Activated CD4-positive, alpha-beta T cell treated with anti-CD3 and anti-CD28 coated beads, Interleukin-2, amount 50 U/mL, for 1 hour (primary cell): ENCODE data around the gene GRK5.

Source experiments
- DNase-seq: peaks from one replicate; pipeline ENCODE4 v3.0.0-alpha.2; 2020

GRK5 gene

DNA sequence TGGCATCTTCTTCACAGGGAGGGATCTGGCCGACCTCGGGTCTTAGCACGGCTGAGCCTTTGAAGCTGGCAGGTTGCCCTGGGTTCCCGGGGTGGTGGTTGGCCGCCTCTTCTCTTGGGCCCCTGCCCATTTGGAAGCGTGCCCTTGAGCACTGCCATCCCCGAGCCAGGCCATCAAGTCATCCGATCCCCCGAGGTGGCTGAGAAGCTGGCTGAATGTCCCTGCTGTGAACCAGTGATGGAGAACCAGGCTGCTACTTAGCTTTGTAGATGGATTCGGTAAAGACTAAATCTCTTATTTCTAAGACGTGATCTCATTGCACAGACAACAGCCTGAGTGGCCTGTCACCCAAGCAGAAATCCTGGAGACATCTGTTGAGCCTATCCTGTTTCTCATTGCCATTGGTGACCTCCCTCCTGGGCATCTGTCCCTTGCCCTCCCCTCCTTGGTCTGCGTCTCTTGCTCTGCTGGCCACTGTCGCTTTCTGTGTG, 74.3 kb downstream of the GRK5 start:
- DNase-seq = no peak

DNA sequence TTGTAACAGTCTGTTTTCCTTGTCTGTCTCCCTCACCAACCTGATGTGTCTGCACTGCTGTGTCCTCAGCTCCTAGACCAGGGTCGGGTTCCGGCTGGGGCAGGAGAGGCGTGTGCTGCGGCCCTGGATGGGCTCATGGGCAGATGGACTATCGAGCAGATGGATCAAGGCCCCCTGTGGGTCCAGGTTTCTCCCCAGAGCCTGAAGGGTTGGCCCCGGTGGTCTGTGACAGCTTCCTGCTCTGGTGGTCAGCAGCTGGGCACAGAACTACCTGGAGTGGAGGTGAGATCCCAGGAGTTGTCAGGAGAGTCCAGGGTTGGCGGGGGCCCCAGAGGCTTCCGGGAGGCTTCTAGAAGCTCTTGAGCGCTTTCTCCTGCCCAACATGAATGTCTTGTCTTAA, 75.1 kb downstream of the GRK5 start:
- no peak for DNase-seq

DNA sequence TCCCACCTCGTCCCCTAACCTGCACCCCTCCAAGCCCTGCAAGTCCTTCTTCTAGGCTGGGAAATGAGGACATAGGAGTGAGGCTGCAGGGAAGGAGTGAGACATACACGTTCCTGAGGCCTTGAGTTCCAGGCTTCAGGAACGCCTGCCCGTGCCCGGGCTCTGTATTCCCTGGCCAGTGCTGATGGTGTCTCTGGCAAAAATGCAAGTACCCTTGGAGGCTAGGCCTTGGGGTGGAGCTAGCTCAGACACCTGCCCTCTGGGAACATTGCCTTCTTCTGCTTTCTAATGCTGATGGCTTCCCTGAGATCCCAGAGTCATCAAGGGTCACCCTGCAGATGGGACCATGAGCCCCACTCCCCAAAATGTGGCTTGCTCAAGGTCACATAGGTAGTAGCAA, 76.0 kb downstream of the GRK5 start:
- DNase-seq = no peak

DNA sequence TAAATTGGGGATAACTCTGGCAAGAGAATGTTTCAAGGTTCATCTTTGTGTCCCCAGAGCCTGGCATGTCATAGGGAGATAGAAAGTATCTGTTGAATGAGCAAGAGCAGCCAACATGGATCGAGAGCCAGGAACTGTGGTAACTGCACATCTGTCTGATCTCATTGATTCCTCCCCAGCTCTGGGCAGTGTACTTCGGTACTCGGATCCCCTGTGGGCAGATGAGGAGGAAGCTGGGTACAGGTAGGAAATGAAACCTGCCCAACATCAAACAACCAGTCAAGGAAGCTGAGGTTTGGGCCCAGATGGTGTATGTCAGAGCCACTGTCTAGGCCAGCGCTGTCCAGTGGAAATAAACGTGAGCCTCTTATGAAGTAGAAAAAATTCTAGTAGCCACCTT, 76.4 kb downstream of the GRK5 start:
- peak; percentile 27 for DNase-seq

DNA sequence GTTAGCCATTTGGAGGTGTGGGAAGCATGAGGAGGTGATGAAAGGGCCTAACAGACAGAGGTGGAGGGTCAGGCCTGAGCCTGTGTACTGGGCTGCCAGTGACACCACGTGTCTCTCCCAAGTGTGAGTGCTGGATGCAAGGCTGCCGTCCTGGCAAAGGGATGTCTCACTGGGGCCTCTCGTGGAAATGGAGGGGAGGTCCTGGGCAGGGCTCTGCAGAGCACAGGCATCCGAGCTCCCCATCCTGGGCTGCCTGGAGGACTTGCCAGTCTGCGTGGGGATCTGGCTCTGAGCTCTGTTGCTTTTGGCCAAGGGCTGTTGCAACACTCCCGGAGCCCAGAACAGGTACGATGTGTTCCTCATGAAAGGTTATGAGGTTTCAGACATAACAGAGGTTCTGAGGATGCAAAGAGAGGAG, 77.3 kb downstream of the GRK5 start:
- no peak for DNase-seq

DNA sequence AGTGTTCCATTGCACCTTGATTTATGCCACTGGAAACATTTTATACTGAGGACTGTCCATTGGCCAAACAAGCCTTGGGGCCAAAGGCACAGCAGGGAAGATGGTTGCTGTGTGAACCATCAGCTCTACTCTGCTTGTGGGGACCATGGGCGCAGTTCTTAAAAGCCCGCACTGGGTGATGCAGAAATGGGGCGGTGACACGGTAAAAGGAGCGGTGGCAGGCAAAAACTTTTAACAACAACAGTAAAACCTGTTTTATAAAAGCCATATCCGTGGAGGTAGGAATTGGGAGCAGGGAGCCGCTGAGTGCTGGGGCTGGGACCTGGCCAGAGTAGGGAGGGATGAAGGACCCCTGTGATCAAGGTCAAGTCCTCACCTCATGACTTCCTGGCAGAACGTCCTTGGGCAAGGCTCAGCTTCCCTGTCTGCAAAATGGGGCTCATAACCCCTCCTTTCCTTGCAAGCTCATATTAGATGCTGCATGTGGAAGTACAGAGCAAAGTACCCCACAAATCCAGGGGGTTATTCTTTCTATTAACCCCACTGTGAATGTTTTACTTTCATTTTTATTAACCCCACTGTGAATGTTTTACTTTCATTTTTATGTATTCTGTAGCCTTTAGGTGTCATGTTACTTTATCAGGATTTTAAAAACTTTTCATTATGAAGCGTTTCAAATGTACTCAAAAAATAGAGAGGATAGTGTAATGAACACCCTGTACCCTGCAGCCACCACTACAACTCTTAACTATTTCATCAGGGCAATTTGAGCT, 78.3 kb downstream of the GRK5 start:
- no peak for DNase-seq

DNA sequence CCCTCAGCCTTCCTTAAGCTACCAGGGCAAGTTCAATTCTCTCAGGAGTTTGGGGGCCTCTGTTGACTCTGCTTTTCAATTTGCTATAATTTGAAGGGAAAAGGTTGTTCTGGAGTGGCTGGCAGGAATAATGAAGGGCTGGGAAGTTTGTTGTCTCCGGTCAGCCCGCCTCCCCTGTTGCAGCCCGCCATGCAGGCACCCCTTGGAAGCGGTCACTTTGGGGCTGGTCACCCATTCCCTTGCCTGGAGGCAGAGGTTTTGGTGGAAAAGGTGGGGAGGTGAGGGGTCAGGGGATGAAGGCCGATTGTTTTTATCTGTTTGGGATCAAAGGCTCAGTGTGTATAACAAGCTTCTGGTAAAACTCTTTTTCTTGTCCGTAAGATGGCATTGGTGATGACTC, 79.1 kb downstream of the GRK5 start:
- DNase-seq = no peak

DNA sequence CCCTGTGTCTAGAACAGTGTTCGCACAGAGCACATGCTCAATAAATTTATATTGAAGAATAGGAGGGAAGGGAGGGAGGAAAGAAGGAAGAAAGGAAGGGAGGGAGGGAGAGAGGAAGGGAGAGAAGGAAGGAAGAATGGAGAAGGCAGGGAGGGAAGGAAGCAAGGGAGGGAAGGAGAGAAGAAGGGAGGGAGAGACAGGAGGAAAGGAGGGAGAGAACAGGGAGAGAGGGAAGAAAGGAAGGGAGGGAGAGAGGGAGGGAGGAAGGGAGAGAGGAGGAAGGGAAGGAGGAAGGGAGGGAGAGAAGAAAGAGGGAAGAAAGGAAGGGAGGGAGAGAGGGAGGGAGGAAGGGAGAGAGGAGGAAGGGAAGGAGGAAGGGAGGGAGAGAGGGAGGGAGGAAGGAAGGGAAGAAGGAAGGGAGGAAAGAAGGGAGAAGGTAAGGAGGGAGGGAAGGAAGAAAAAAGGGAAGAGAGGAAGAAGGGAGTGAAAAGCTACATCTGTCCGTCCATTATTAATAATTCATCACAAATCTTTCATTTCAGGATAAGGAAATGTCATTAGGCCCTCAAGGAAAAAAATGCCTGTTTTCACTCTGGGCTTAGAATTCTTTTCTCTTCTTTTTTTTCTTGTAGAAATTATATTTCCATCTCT, 79.7 kb downstream of the GRK5 start:
- DNase-seq = no peak

DNA sequence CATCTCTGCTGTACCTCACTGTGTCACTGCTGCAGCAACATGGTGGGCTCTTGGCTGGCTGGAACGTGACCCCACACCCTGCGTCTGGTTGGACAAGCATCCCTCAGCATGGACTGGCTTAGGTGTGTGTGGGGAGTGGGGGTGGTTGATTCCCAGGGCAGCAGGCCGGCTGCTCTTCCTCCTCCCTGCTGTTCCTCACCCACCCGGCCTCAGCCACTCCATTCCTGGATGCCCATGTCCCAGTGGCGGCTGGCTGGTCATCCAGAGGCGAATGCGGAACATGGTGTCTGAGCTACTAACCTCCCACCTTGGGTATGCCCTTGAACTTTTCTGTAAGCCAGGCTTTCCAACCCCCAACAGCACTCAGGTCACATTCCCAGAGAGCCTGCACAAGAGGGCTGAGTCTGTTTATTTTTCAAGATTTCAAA, 81.2 kb downstream of the GRK5 start:
- DNase-seq = no peak

DNA sequence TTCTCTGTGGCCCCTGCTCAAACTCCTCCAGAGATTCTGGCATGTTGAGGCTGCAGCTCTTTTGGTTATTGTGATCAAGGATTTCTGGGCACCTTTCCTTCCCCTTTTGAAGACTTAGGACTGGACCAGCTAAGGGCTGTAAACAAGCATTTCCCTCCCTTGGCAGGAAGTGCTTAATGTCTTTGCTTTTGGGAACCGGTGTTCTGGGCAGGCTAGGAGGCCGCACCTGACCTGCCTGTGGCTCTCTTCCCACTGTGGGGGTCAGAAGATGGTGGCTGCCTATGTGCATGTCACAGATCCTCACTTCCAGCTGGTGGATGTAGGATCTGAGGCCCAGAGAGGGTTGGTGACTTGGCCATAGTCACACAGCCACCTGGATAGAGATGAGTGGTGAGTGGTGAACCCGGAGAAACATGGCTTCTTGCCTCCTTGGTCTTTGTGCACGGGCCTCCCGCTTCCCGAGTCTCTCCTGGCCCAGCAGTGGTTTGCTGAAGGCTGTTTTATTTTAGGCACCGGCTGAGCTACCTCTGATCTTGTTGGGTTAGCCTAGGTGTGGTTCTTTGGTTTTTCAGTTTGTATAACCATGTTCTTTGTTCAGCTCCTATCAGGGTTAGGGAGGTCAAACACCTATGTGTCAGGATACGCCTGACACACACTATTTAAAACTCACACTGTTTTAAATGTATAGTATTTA, 82.0 kb downstream of the GRK5 start:
- no peak for DNase-seq

DNA sequence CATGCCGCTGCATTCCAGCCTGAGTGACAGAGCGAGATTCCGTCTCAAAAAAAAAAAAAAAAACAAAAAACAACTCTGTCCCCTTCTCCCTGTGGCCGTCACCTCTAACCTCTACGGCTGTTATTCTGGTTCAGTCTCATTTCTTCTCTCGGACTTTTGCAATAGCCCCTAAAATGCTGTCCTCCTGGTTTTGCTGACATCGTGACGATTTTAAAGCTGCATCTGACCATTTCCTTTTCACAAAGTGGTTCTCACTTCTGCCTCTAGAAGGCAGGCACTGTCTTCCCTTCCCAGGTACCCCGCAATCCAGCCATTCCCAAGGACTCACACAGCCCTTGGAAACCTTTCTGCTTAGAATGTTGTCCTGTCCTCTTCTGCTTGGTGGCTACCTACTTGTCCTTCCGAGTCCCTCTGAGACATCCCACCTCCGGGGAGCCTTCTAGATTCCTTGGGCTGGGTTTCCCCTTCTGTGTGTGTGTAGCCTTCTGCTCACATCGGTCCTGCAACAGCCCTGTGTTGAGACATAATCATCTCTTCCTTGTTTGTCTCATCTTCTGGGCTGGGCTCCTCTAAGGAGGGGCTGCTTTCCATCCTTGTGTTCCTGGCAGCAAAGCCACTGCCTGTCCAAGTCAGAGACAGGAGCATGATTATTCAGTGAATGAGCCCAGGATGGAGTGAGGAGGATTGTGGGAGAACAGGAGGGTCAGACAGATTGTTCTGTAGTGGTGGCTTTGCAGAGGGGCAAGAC, 83.1 kb downstream of the GRK5 start:
- DNase-seq = no peak

DNA sequence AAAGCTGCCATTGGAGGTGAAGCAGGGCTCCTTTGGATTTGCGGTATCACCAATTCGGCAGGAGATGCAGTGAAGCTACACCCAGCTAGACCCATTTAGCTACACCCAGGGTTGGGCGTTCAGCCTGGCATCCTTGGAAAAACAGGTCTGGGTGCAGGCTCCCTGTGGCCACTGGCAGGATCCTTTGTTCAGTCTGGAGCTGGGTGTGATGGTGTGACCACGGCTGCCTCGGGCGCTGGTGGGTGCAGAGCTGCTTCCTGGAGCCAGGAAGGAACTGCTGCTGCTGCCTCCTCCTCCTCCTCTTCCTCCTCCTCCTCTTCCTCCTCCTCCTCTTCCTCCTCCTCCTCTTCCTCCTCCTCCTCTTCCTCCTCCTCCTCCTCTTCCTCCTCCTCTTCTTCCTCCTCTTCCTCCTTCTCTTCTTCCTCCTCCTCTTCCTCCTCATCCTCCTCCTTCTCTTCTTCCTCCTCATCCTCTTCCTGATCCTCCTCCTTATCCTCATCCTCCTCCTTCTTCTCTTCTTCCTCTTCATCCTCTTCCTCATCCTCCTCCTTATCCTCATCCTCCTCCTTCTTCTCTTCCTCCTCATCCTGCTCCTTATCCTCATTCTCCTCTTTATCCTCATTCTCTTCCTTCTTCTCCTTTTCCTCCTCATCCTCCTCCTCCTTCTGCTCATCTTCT, 84.0 kb downstream of the GRK5 start:
- DNase-seq = no peak

DNA sequence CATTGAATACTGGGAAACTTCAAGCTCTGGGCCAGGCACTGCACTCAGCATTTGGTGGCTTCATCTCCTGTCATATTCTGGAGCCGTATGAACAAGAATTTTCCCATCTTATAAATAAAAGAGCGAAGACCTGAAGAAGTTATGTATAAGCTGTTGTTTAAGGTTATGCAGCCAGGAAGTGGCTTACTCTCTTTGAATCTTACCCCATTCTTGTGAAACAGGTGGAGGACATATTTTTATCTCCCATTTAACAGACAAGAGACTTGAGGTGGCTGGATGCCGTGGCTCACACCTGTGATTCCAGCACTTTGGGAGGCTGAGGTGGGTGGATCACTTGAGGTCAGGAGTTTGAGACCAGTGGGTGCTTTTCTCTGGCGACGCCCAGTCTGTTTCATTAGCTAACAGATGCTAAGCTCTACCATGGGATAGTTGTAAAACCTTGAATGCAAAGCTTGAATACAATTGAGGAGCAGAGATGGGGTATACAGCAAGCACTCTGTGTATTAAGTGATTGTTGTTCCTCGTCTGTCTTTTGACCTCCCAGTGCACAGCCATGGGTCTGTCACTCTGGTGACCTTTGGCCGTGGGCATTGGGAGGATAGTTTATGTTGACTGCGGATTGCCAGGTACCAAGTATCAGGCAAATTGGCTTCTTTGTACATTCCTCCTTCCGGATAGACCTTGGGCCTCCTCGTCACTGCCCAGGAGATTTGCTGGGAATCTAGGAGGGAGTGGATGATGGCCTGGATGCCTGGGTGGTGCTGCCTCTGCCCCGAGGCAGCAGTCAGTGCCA, 85.8 kb downstream of the GRK5 start:
- no peak for DNase-seq

DNA sequence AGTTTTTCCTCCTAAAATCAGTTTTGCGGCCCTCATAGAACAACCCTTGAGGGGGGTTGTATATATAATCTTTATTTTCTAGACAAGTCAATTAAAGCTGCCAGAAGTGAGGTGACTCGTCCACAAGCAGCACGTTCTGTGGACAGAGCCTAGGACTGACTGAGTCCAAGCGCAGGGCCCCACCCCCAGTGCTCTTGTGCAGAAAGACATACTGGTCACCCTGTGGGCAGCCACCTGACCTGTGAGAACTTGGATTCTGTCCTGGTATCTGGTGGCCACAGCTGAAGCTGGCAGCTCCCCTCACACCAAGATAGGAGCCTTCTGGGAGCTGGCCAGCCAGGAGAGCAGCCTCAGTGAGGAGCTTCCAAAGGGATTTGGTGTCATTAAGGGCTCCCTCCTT, 89.3 kb downstream of the GRK5 start:
- no peak for DNase-seq

DNA sequence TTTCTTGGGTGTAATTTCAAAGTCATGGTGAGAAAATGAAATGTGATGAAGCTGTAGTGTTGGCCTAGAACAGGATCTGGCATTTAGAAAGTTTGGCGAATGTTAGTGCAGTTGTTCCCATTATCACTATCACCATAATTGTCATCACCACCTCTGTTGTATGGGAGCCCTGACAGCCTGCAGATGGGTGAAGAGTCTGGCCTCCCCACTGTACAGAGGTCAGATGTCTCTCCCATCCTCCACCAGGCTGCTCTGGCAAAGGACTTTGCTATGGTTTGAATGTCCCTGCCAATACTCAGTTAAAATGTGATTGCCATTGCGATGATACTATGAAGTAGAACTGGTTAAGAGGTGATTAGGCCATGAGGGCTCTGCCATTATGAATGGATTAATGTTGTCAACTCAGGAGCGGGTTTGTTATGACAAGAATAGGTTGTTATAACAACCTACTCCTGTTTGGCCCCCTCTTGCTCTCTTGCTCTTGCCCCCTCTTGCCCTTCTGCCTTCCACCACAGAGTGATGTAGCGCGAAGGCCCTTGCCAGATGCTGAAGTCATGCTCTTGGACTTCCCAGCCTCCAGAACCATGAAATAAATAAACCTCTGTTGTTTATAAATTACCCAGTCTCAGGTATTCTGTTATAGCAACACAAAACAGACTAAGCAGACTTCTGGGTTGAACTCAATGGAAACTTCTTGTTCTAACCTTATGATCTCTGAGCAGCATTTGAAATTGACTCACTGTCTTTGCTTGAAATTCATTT, 90.0 kb downstream of the GRK5 start:
- DNase-seq = no peak

DNA sequence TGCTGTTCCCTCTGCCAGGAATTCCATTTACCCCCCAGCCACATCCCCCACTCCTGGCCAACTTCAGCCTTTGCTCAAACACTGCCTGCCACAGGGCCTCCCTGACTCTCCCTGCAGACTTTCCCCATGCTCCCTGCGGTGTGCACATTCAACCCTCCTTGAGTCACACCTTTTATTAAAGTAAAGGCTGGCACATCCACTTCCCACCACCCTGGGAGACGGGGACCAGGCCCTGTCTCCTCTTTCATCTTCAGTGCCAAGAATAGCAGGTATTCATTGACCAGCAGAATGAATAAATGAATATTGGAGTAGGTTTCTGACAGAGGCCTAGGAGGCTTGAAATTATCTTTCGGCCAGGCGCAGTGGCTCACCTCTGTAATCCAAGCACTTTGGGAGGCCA, 91.4 kb downstream of the GRK5 start:
- DNase-seq = no peak

DNA sequence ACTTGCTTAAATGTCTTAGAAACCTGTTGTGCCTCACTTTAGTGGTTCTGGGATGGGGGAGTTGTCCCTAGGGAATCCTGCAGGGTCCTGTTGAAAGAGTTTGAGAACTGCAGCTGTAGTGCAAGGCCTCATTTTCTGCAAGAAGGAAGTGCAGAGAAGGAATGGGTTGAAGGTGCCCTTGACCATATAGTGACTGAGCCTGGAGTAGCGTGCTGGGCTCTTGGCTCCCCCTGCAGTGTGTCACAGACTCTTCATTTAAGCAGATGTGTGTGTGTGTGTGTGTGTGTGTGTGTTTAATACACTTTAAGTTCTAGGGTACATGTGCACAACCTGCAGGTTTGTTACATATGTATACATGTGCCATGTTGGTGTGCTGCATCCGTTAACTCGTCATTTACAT, 92.2 kb downstream of the GRK5 start:
- DNase-seq = no peak

DNA sequence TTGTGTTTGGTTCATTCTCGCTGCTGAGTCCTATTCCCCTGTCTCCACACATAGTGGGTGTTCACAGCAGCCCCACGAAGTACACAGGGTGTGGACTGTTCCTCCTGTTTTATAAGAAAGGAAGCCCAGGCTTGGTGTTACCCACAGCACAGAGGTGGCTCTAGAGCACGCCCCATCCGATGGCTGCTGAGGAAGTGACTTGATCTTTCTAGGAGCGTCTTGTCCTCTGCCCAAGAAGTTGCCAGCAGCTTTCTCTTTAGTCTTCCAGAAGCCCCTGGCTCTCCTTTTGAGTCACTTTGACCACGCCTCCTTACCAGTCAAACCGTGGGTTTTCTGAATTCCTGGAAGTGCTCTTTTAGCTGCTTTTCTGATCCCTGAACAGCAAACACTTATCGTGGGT, 94.0 kb downstream of the GRK5 start:
- DNase-seq = peak; percentile 61

DNA sequence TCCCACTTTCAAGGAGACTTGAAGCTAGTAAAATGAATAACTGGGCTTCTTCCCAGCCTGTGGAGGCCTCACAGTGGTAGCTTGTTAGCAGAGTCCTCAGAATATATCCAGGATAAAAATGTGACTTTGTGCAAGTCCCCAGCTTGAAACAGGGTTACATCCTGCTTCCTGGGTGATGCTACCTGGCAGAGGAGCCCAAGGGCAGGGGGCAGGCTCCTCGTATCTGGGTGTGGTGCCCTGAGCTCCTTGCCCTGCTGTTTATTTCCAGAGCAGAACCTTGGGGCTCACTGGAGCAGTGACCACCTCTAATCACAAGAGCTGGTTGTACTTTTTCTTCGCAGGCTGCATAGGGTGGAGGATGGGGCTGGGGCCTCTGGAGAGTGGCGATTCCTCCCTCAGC, 94.8 kb downstream of the GRK5 start:
- no peak for DNase-seq

DNA sequence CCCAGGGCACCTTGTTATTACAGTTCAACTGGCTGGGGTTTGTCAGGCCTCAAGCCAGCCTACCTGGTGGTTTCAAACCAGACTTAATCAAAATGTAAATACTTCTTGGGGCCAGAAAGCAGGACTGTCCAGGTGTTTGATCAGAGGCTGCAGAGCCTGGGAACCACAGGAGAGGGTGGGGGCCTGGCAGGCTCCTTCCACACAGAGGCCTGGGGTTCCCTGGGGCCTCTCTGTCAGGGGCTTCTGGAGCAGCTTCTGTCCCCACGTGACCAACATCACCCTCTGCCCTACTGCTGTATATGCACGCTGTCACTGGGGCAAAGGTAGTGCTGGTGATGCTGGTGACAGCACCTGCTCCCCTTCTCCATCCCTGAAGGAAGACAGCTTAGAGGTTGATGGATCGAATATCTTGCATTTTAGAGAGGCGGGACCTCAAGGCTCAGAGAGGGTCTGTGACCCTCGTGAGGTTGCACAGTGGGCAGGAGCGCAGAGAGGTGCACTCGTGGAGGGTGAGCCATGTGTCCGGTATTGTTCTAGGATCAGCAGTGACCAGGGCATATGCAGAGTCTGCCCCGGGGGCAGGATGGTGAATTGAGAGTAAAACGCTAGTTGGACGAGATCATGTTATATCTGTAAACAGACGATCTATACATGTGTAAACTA, 95.4 kb downstream of the GRK5 start:
- DNase-seq = no peak
